Nephron progenitor cell (in vitro differentiated cells): ENCODE measurements around the gene ASTN2.

ENCODE experiments used
- DNase-seq: peaks from one replicate; pipeline ENCODE4 v3.0.0; 2021
- H3K27ac Mint-ChIP-seq: 2 replicates; pipeline ENCODE4 v1.8.0; 2021; ENCODE audit warnings: mild to moderate bottlenecking, moderate library complexity, mixed read lengths
- H3K27me3 Mint-ChIP-seq: 2 replicates; pipeline ENCODE4 v1.8.0; 2021; ENCODE audit warnings: mild to moderate bottlenecking, low read depth, mixed read lengths; ENCODE audit not compliant: poor library complexity
- H3K36me3 Mint-ChIP-seq: 2 replicates; pipeline ENCODE4 v1.8.0; 2021; ENCODE audit warnings: low read depth, mixed read lengths
- H3K4me1 Mint-ChIP-seq: 2 replicates; pipeline ENCODE4 v1.8.0; 2021; ENCODE audit warnings: mixed read lengths
- H3K4me3 Mint-ChIP-seq: 2 replicates; pipeline ENCODE4 v1.8.0; 2021; ENCODE audit warnings: mild to moderate bottlenecking, moderate library complexity, mixed read lengths
- H3K9me3 Mint-ChIP-seq: 2 replicates; pipeline ENCODE4 v1.8.0; 2021; ENCODE audit warnings: mild to moderate bottlenecking, moderate library complexity, mixed read lengths
- CTCF ChIP-seq: fragments of 200-600 bp; sonication (generic); IDR thresholded peaks from 2 replicates; pipeline ENCODE4 v1.5.0; 2021; ENCODE audit warnings: antibody characterized with exemption

ASTN2 gene

GRCh38 chr9:117293206-117294114, 121.4 kb downstream of the ASTN2 start:
- DNase-seq = no peak
- no peak overlapping the region for H3K27ac Mint-ChIP-seq
- peaks cover 6% of the 10 kb centered on the region for H3K27me3 Mint-ChIP-seq
- no peaks in the 10 kb centered on the region for H3K4me1 Mint-ChIP-seq
- no peaks in the 10 kb centered on the region for H3K9me3 Mint-ChIP-seq
- H3K36me3 Mint-ChIP-seq = no peaks in the 10 kb centered on the region
- no peak overlapping the region for H3K4me3 Mint-ChIP-seq
- TF ChIP-seq CTCF = no peak

- Mint-ChIP-seq H3K4me1 (no peaks in the 10 kb centered on the region), H3K9me3 (no peaks in the 10 kb centered on the region), H3K27ac (no peak overlapping the region), H3K36me3 (no peaks in the 10 kb centered on the region), H3K4me3 (no peak overlapping the region), H3K27me3 (peaks cover 6% of the 10 kb centered on the region)
- no peak for DNase-seq
- TF ChIP-seq CTCF = no peak
Observed at GRCh38 chr9:117290856-117291622, 123.8 kb downstream of the ASTN2 start.

GRCh38 chr9:117290306-117290840, 124.5 kb downstream of the ASTN2 start:
- Mint-ChIP-seq H3K27ac (no peak overlapping the region), H3K4me3 (no peak overlapping the region), H3K36me3 (no peaks in the 10 kb centered on the region), H3K9me3 (no peaks in the 10 kb centered on the region), H3K27me3 (peaks cover 3% of the 10 kb centered on the region), H3K4me1 (no peaks in the 10 kb centered on the region)
- DNase-seq = no peak
- TF ChIP-seq CTCF = no peak

- no peaks in the 10 kb centered on the region for H3K4me1 Mint-ChIP-seq
- no peak overlapping the region for H3K27ac Mint-ChIP-seq
- H3K36me3 Mint-ChIP-seq = no peaks in the 10 kb centered on the region
- H3K4me3 Mint-ChIP-seq = no peak overlapping the region
- no peak for TF ChIP-seq CTCF
- peaks cover 6% of the 10 kb centered on the region for H3K27me3 Mint-ChIP-seq
- no peak for DNase-seq
- H3K9me3 Mint-ChIP-seq = no peaks in the 10 kb centered on the region
Observed at GRCh38 chr9:117286245-117286644, 128.6 kb downstream of the ASTN2 start.

GRCh38 chr9:117284414-117284813, 130.4 kb downstream of the ASTN2 start:
- Mint-ChIP-seq H3K9me3 (no peaks in the 10 kb centered on the region), H3K27me3 (peaks cover 9% of the 10 kb centered on the region), H3K27ac (no peak overlapping the region), H3K4me3 (no peak overlapping the region), H3K4me1 (no peaks in the 10 kb centered on the region), H3K36me3 (no peaks in the 10 kb centered on the region)
- DNase-seq = no peak
- TF ChIP-seq CTCF = no peak
